ENCODE results near the gene PARL. TPM values are rescaled to one million over a fixed set of nuclear protein-coding genes. Genes with fewer than 3 reads are reported as not detected.

PARL gene
- total RNA-seq, 2 donors from 2014 or later, result 34.1 to 58.3 TPM

- Histone ChIP-seq H3K27ac (no peak overlapping the region), H3K4me1 (no peaks in the 10 kb centered on the region), H3K9me3 (no peaks in the 10 kb centered on the region), H3K36me3 (peaks cover 7% of the 10 kb centered on the region), H3K4me3 (no peak overlapping the region), H3K27me3 (no peaks in the 10 kb centered on the region)
- TF ChIP-seq CTCF (IDR thresholded peaks at IDR 0.05), result no peak
- DNase-seq (ENCODE audit: low spot score), result no peak
Measured at GRCh38 chr3:183816681-183817510, 67.8 kb downstream of the PARL start.

DNA sequence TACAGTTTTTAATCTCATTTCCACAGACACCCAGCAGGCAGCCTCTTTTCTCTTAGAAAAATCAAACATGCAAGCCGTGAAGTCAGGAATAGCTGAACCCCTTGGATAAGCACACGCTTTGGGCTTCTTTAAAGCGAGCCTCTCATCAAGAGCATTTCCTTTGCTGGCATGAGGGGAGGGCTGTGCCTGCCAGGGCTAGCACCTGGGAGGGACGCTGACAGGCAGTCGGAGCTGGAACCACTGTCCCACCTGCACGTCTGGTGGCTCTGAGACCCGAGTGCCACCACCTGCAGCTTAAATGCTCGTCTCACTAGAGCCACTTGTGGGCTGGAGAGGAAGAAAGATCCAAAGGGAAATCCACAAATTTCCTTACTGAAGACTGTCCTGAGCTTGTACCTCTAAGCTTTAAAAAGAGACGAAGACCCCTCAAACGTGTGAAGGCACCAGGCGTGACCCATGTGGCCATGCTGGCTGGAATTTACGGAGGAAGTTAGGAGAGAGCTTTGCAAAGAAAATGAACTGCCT, 68.7 kb downstream of the PARL start:
- Histone ChIP-seq H3K9me3 (no peaks in the 10 kb centered on the region), H3K27ac (no peak overlapping the region), H3K36me3 (peaks cover 12% of the 10 kb centered on the region), H3K4me3 (no peak overlapping the region), H3K27me3 (no peaks in the 10 kb centered on the region), H3K4me1 (no peaks in the 10 kb centered on the region)
- DNase-seq (ENCODE audit: low spot score), result no peak
- no peak for TF ChIP-seq CTCF (IDR thresholded peaks at IDR 0.05)

GRCh38 chr3:183815563-183815940, 69.1 kb downstream of the PARL start:
- H3K9me3 ChIP-seq, result no peaks in the 10 kb centered on the region
- no peak for TF ChIP-seq CTCF (IDR thresholded peaks at IDR 0.05)
- no peak overlapping the region for H3K27ac ChIP-seq
- DNase-seq (ENCODE audit: low spot score), result no peak
- H3K36me3 ChIP-seq, result peaks cover 16% of the 10 kb centered on the region
- H3K4me3 ChIP-seq, result no peak overlapping the region
- H3K27me3 ChIP-seq, result no peaks in the 10 kb centered on the region
- no peaks in the 10 kb centered on the region for H3K4me1 ChIP-seq

DNA sequence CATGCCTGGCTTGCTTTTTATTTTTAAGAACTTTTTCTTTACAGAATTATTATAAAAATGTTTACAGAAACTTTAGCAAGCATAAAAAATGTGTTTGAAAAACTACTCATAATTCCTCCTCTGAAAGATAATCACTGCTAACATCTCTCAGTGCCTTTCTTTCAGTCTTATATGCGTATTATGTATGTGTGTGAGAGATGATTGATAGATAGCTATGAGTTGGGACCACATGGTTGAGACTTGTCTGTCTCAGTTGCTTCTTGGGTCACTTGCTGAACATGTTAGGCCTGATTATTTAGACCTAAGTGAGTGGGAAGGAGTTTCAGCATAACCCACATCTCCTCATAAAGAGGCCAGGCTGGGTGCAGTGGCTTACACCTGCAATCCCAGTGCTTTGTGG, 70.4 kb downstream of the PARL start:
- Histone ChIP-seq H3K36me3 (peaks cover 23% of the 10 kb centered on the region), H3K27ac (no peak overlapping the region), H3K4me1 (no peaks in the 10 kb centered on the region)

GRCh38 chr3:183812761-183813445, 71.8 kb downstream of the PARL start:
- no peak overlapping the region for H3K27ac ChIP-seq
- no peaks in the 10 kb centered on the region for H3K27me3 ChIP-seq
- no peak overlapping the region for H3K4me3 ChIP-seq
- TF ChIP-seq CTCF (IDR thresholded peaks at IDR 0.05), result no peak
- no peaks in the 10 kb centered on the region for H3K9me3 ChIP-seq
- DNase-seq (ENCODE audit: low spot score), result no peak
- peaks cover 35% of the 10 kb centered on the region for H3K36me3 ChIP-seq
- H3K4me1 ChIP-seq, result no peaks in the 10 kb centered on the region

More for the DNA sequence above, 70.4 kb downstream of the PARL start:
- Histone ChIP-seq H3K9me3 (no peaks in the 10 kb centered on the region), H3K4me3 (no peak overlapping the region), H3K27me3 (no peaks in the 10 kb centered on the region)
- DNase-seq (ENCODE audit: low spot score), result no peak
- TF ChIP-seq CTCF (IDR thresholded peaks at IDR 0.05), result no peak
